Adrenal gland (tissue), 5 donors: Measurements from ENCODE around the gene PDE10A.

Source experiments
- CTCF ChIP-seq, 6 experiments: fragments of 450-650 bp in 4 of 6; fragments of 200-600 bp in 2 of 6; sonication (generic) in 1 of 6; IDR thresholded peaks; 1 replicate in 5 of 6; 2 replicates in 1 of 6; pipeline versions ENCODE4 v1.5.1 to v1.8.0; 2016 to 2021; ENCODE audit warnings: antibody characterized with exemption in 6 of 6, mild to moderate bottlenecking in 2 of 6, moderate library complexity in 1 of 6
- POLR2A ChIP-seq, 2 donors: fragments of 450-650 bp; IDR thresholded peaks; one replicate each; pipeline ENCODE4 v1.6.1; 2017; ENCODE audit warnings: antibody characterized with exemption in 2 of 2, mild to moderate bottlenecking in 2 of 2, moderate library complexity in 1 of 2
- donor health status: DM: no; HTN: no; CAD: no.

- no peak for TF ChIP-seq POLR2A (IDR thresholded peaks at IDR 0.05)
- no peak for TF ChIP-seq CTCF (IDR thresholded peaks at IDR 0.05)
Measured at GRCh38 chr6:165661664-165662025, 1.4 kb downstream of the PDE10A start.
